ENCODE results near the gene GRK6. TPM values are rescaled to one million over a fixed set of nuclear protein-coding genes. Genes with fewer than 3 reads are reported as not detected.

GRK6 gene
- total and polyA plus RNA-seq, 3 donors from 2014 or later, result 32.6 to 57.0 (median 51.8) TPM

- intact Hi-C loops (cut with DNase I; ENCODE audit: low total_unique reads), result no loop called here
- no peaks in the 10 kb centered on the region for H3K27me3 ChIP-seq
- DNase-seq, result no peak
- no peaks in the 10 kb centered on the region for H3K4me1 ChIP-seq
- no peaks in the 10 kb centered on the region for H3K9me3 ChIP-seq
- no peak overlapping the region for H3K4me3 ChIP-seq
- WGBS, 2 donors, result 80 to 91% methylated on average over 16 to 20 of the region's 20 CpGs
- no peak overlapping the region for H3K27ac ChIP-seq
- no peak for TF ChIP-seq CTCF (IDR thresholded peaks at IDR 0.05)
- no peak for TF ChIP-seq POLR2A (IDR thresholded peaks at IDR 0.05)
- no peaks in the 10 kb centered on the region for H3K36me3 ChIP-seq (ENCODE audit: low read depth, missing control alignments)
These were observed 8.7 kb downstream of the GRK6 start for GRCh38 chr5:177434942-177435738.

- Histone ChIP-seq H3K27ac (no peak overlapping the region), H3K4me1 (no peaks in the 10 kb centered on the region), H3K4me3 (no peak overlapping the region), H3K9me3 (no peaks in the 10 kb centered on the region), H3K36me3 (ENCODE audit: low read depth, missing control alignments) (no peaks in the 10 kb centered on the region), H3K27me3 (no peaks in the 10 kb centered on the region)
- 92 to 93% methylated on average over 25 to 37 of the region's 37 CpGs for WGBS, 2 donors
- intact Hi-C loops (cut with DNase I; ENCODE audit: low total_unique reads), result no loop called here
- no peak for DNase-seq
- no peak for TF ChIP-seq CTCF (IDR thresholded peaks at IDR 0.05)
- TF ChIP-seq POLR2A (IDR thresholded peaks at IDR 0.05), result no peak
These were observed 9.5 kb downstream of the GRK6 start for GRCh38 chr5:177435847-177436536.

GRCh38 chr5:177437623-177438022, 11.1 kb downstream of the GRK6 start:
- Histone ChIP-seq H3K4me1 (no peaks in the 10 kb centered on the region), H3K27me3 (no peaks in the 10 kb centered on the region), H3K36me3 (ENCODE audit: low read depth, missing control alignments) (no peaks in the 10 kb centered on the region), H3K27ac (no peak overlapping the region), H3K4me3 (no peak overlapping the region), H3K9me3 (no peaks in the 10 kb centered on the region)
- DNase-seq, result no peak
- intact Hi-C loops (cut with DNase I; ENCODE audit: low total_unique reads), result no loop called here
- 72 to 87% methylated on average over 3 to 4 of the region's 4 CpGs for WGBS, 2 donors
- no peak for TF ChIP-seq CTCF (IDR thresholded peaks at IDR 0.05)
- no peak for TF ChIP-seq POLR2A (IDR thresholded peaks at IDR 0.05)

- no peaks in the 10 kb centered on the region for H3K27me3 ChIP-seq
- 88 to 97% methylated on average over 10 of the region's 10 CpGs for WGBS, 2 donors
- TF ChIP-seq POLR2A (IDR thresholded peaks at IDR 0.05), result no peak
- TF ChIP-seq CTCF (IDR thresholded peaks at IDR 0.05), result no peak
- H3K4me3 ChIP-seq, result no peak overlapping the region
- no peaks in the 10 kb centered on the region for H3K9me3 ChIP-seq
- H3K36me3 ChIP-seq (ENCODE audit: low read depth, missing control alignments), result no peaks in the 10 kb centered on the region
- intact Hi-C loops (cut with DNase I; ENCODE audit: low total_unique reads), result no loop called here
- H3K27ac ChIP-seq, result no peak overlapping the region
- H3K4me1 ChIP-seq, result no peaks in the 10 kb centered on the region
- no peak for DNase-seq
These were observed 12.0 kb downstream of the GRK6 start for GRCh38 chr5:177438468-177438867.
